H9 (cell line): ENCODE measurements around the gene PXYLP1. TPM values are rescaled to one million over a fixed set of nuclear protein-coding genes. Genes with fewer than 3 reads are reported as not detected.
A peak's percentile ranks its signal among the peaks of the same experiment; 100 is the strongest.

Source experiments
- DNase-seq: peaks from one replicate; pipeline ENCODE4 v3.0.0-alpha.2; 2017
- H2AFZ ChIP-seq: one replicate; pipeline ENCODE4 v1.6.1; 2013; ENCODE audit warnings: mild to moderate bottlenecking, low read length, control low read depth, moderate library complexity
- H2AK5ac ChIP-seq: 2 replicates; pipeline ENCODE4 v1.6.1; 2013; ENCODE audit warnings: low read length, control low read depth, mixed read lengths; ENCODE audit not compliant: insufficient read length
- H2BK120ac ChIP-seq: one replicate; pipeline ENCODE4 v1.6.1; 2013; ENCODE audit warnings: low read depth, mild to moderate bottlenecking, low read length, control low read depth, inconsistent platforms; ENCODE audit not compliant: poor library complexity, severe bottlenecking
- H2BK12ac ChIP-seq: 2 replicates; pipeline ENCODE4 v1.6.1; 2013; ENCODE audit warnings: low read length, control low read depth, mixed read lengths, low read depth; ENCODE audit not compliant: insufficient read length
- H2BK15ac ChIP-seq: 2 replicates; pipeline ENCODE4 v1.6.1; 2013; ENCODE audit warnings: low read depth, low read length, control low read depth
- H2BK20ac ChIP-seq: one replicate; pipeline ENCODE4 v1.6.1; 2013; ENCODE audit warnings: low read depth, mild to moderate bottlenecking, low read length, control low read depth, inconsistent platforms; ENCODE audit not compliant: poor library complexity, severe bottlenecking
- H2BK5ac ChIP-seq: 2 replicates; pipeline ENCODE4 v1.6.1; 2013; ENCODE audit warnings: low read length, control low read depth, mixed read lengths; ENCODE audit not compliant: insufficient read length
- H3K14ac ChIP-seq: 2 replicates; pipeline ENCODE4 v1.6.1; 2013; ENCODE audit warnings: low read length, control low read depth; ENCODE audit not compliant: insufficient read depth
- H3K18ac ChIP-seq: 2 replicates; pipeline ENCODE4 v1.6.1; 2013; ENCODE audit warnings: low read depth, mild to moderate bottlenecking, mixed read lengths, low read length, control low read depth; ENCODE audit not compliant: insufficient read length
- H3K23ac ChIP-seq: 2 replicates; pipeline ENCODE4 v1.6.1; 2013; ENCODE audit warnings: low read length, control low read depth, mixed read lengths, low read depth; ENCODE audit not compliant: insufficient read length
- H3K23me2 ChIP-seq: 2 replicates; pipeline ENCODE4 v1.6.1; 2013; ENCODE audit warnings: low read depth, mild to moderate bottlenecking, mixed read lengths, low read length, control low read depth; ENCODE audit not compliant: insufficient read length, poor library complexity, severe bottlenecking
- H3K27ac ChIP-seq: 2 replicates; pipeline ENCODE4 v1.5.1; 2013; ENCODE audit warnings: low read length, control low read depth, mixed read lengths, low read depth; ENCODE audit not compliant: insufficient read length
- H3K27me3 ChIP-seq: 2 replicates; pipeline ENCODE4 v1.6.1; 2013; ENCODE audit warnings: low read length, control low read depth, inconsistent platforms; ENCODE audit not compliant: insufficient read depth
- H3K4ac ChIP-seq: 2 replicates; pipeline ENCODE4 v1.6.1; 2013; ENCODE audit warnings: low read depth, mild to moderate bottlenecking, control low read depth, inconsistent platforms, low read length, moderate library complexity
- H3K4me1 ChIP-seq: 2 replicates; pipeline ENCODE4 v1.6.1; 2013; ENCODE audit warnings: low read length, control low read depth, inconsistent platforms; ENCODE audit not compliant: insufficient read depth
- H3K4me2 ChIP-seq: 2 replicates; pipeline ENCODE4 v1.6.1; 2013; ENCODE audit warnings: low read length, control low read depth, mixed read lengths; ENCODE audit not compliant: insufficient read length, insufficient read depth
- H3K56ac ChIP-seq: 2 replicates; pipeline ENCODE4 v1.6.1; 2013; ENCODE audit warnings: low read depth, mild to moderate bottlenecking, mixed read lengths, low read length, control low read depth; ENCODE audit not compliant: insufficient read length
- H3K79me1 ChIP-seq: 2 replicates; pipeline ENCODE4 v1.6.1; 2013; ENCODE audit warnings: low read depth, mild to moderate bottlenecking, moderate library complexity, low read length, control low read depth, inconsistent platforms; ENCODE audit not compliant: insufficient read depth, poor library complexity, severe bottlenecking
- H3K79me2 ChIP-seq: 2 replicates; pipeline ENCODE4 v1.6.1; 2013; ENCODE audit warnings: low read length, control low read depth, inconsistent platforms; ENCODE audit not compliant: insufficient read depth
- H3K9ac ChIP-seq: 2 replicates; pipeline ENCODE4 v1.6.1; 2013; ENCODE audit warnings: low read length, control low read depth, mixed read lengths; ENCODE audit not compliant: insufficient read length; ENCODE audit errors: extremely low read depth
- H3K9me3 ChIP-seq: one replicate; pipeline ENCODE4 v1.6.1; 2013; ENCODE audit warnings: low read depth, low read length, inconsistent platforms; ENCODE audit not compliant: control insufficient read depth
- H3T11ph ChIP-seq: one replicate; pipeline ENCODE4 v1.6.1; 2013; ENCODE audit warnings: mild to moderate bottlenecking, low read length, control low read depth, inconsistent platforms
- H4K20me1 ChIP-seq: one replicate; pipeline ENCODE4 v1.6.1; 2013; ENCODE audit not compliant: control insufficient read depth, insufficient read length, insufficient read depth
- H4K5ac ChIP-seq: 2 replicates; pipeline ENCODE4 v1.6.1; 2013; ENCODE audit warnings: low read depth, mild to moderate bottlenecking, mixed read lengths, low read length, control low read depth; ENCODE audit not compliant: insufficient read length
- H4K8ac ChIP-seq: replicated peaks from 2 replicates; pipeline ENCODE4 v1.6.1; 2013; ENCODE audit warnings: low read length, control low read depth, mixed read lengths, low read depth; ENCODE audit not compliant: insufficient read length
- H4K91ac ChIP-seq: 2 replicates; pipeline ENCODE4 v1.6.1; 2013; ENCODE audit warnings: low read depth, mild to moderate bottlenecking, moderate library complexity, mixed read lengths, low read length, control low read depth; ENCODE audit not compliant: insufficient read length
- H3K27ac Mint-ChIP-seq, 3 experiments: 2 replicates in 2 of 3; 3 replicates in 1 of 3; pipeline ENCODE4 v1.8.0; 2020 to 2021; ENCODE audit warnings: mixed read lengths in 3 of 3, mild to moderate bottlenecking in 1 of 3, moderate library complexity in 1 of 3
- H3K27me3 Mint-ChIP-seq: 2 replicates; pipeline ENCODE4 v1.8.0; 2021; ENCODE audit warnings: low read depth, mild to moderate bottlenecking, moderate library complexity, mixed read lengths
- H3K36me3 Mint-ChIP-seq, 3 experiments: 2 replicates in 2 of 3; 3 replicates in 1 of 3; pipeline ENCODE4 v1.8.0; 2020 to 2021; ENCODE audit warnings: low read depth in 3 of 3, mixed read lengths in 3 of 3; ENCODE audit not compliant: insufficient read depth in 1 of 3
- H3K4me1 Mint-ChIP-seq, 2 experiments: 2 replicates each; pipeline ENCODE4 v1.8.0; 2020; ENCODE audit warnings: mixed read lengths in 2 of 2
- H3K4me3 Mint-ChIP-seq, 2 experiments: 2 replicates in 1 of 2; 3 replicates in 1 of 2; pipeline ENCODE4 v1.8.0; 2020 to 2021; ENCODE audit warnings: mild to moderate bottlenecking in 2 of 2, mixed read lengths in 2 of 2, moderate library complexity in 1 of 2
- H3K9me3 Mint-ChIP-seq, 2 experiments: 2 replicates in 1 of 2; 3 replicates in 1 of 2; pipeline ENCODE4 v1.8.0; 2020; ENCODE audit warnings: mild to moderate bottlenecking in 2 of 2, mixed read lengths in 2 of 2, moderate library complexity in 1 of 2
- WGBS: extraction: QIAGEN DNeasy Blood & Tissue Kit; methylation state at CpG from one replicate; pipeline ENCODE4 v1.1.7; 2013; ENCODE audit warnings: missing lambda C conversion rate, low lambda C conversion rate, mixed read lengths; ENCODE audit not compliant: insufficient read length; ENCODE audit errors: extremely low coverage; 5-methylcytosine and 5-hydroxymethylcytosine counted together
- total RNA-seq: library from RNA; stranded (reverse); gene quantifications from 2 replicates; pipeline ENCODE4 v1.2.1, GENCODE V29; 2021
- TF ChIP-seq, protein P1 (sequence below): fragments of 200-600 bp; sonication (generic); conservative IDR thresholded peaks from 3 replicates; pipeline ENCODE4 v1.8.0; 2021; ENCODE audit warnings: antibody characterized with exemption, mild to moderate bottlenecking

PXYLP1 gene
- total RNA-seq, 1 experiment from 2014 or later, result 17.9 TPM

DNA sequence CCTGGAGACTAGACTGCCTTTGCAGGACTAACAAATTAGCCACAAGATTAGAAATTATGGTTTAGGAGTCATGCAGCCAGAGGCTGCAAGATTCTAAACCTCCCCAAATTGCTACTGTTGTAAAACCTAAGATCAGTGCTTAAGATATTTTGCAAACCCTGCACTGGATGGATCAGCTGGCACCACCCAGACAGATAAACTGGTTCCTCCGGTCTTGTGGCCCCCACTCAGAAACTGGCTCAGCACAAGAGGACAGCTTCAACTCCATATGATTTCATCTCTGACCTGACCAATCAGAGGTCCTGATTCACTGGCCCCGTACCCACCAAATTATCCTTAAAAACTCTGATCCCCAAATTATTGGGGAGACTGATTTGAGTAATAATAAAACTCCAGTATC, 19.5 kb upstream of the PXYLP1 start:
- Histone ChIP-seq H3K4ac (no peak overlapping the region), H2BK5ac (no peak overlapping the region), H2BK120ac (no peak overlapping the region), H3K9ac (no peak overlapping the region), H4K91ac (no peak overlapping the region), H3K79me1 (no peaks in the 10 kb centered on the region), H3K18ac (no peak overlapping the region), H3K14ac (no peak overlapping the region), H2BK20ac (no peak overlapping the region), H3K79me2 (no peaks in the 10 kb centered on the region), H3K9me3 (no peaks in the 10 kb centered on the region), H3K23ac (no peak overlapping the region), H3K23me2 (no peaks in the 10 kb centered on the region), H4K20me1 (no peaks in the 10 kb centered on the region), H3K56ac (no peak overlapping the region), H3K4me1 (no peaks in the 10 kb centered on the region), H3K27ac (no peak overlapping the region), H4K5ac (no peak overlapping the region), H3T11ph (no peak overlapping the region), H2AK5ac (no peak overlapping the region), H4K8ac (no peak overlapping the region), H3K27me3 (no peaks in the 10 kb centered on the region), H2BK12ac (no peak overlapping the region), H2AFZ (no peak overlapping the region), H2BK15ac (no peak overlapping the region), H3K4me2 (no peak overlapping the region)
- H3K9me3 Mint-ChIP-seq, result peaks cover 0 to 3% of the 10 kb centered on the region in 2 experiments; a peak in 1 of 5 replicates
- WGBS, result no CpG with 5 or more reads among the region's 2 CpGs
- TF ChIP-seq, protein P1, sequence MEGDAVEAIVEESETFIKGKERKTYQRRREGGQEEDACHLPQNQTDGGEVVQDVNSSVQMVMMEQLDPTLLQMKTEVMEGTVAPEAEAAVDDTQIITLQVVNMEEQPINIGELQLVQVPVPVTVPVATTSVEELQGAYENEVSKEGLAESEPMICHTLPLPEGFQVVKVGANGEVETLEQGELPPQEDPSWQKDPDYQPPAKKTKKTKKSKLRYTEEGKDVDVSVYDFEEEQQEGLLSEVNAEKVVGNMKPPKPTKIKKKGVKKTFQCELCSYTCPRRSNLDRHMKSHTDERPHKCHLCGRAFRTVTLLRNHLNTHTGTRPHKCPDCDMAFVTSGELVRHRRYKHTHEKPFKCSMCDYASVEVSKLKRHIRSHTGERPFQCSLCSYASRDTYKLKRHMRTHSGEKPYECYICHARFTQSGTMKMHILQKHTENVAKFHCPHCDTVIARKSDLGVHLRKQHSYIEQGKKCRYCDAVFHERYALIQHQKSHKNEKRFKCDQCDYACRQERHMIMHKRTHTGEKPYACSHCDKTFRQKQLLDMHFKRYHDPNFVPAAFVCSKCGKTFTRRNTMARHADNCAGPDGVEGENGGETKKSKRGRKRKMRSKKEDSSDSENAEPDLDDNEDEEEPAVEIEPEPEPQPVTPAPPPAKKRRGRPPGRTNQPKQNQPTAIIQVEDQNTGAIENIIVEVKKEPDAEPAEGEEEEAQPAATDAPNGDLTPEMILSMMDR, result no peak
- H3K4me1 Mint-ChIP-seq, result peaks cover 4 to 10% of the 10 kb centered on the region in 2 experiments
- no peak overlapping the region for H3K4me3 Mint-ChIP-seq
- H3K27ac Mint-ChIP-seq, result peak overlapping the region in 1 of 3 experiments; percentile 32; a peak in 2 of 7 replicates
- no peaks in the 10 kb centered on the region for H3K36me3 Mint-ChIP-seq
- no peak for DNase-seq
- H3K27me3 Mint-ChIP-seq, result peaks cover 2% of the 10 kb centered on the region; the same call in 1 of the 2 replicates
